GM12891 (cell line): ENCODE measurements around the gene SORCS1.

ENCODE experiments used
- POLR2A ChIP-seq: IDR thresholded peaks from 2 replicates; pipeline ENCODE4 v1.6.1; 2011; ENCODE audit warnings: low read depth, low read length, control low read depth
- POLR2AphosphoS5 ChIP-seq: IDR thresholded peaks from 2 replicates; pipeline ENCODE4 v1.6.1; 2011; ENCODE audit warnings: low read depth, low read length, control low read depth
- TAF1 ChIP-seq: IDR thresholded peaks from 2 replicates; pipeline ENCODE4 v1.6.1; 2011; ENCODE audit warnings: low read depth, low read length, control low read depth

- TF ChIP-seq POLR2AphosphoS5: no peak
- no peak for TF ChIP-seq POLR2A
- TF ChIP-seq TAF1: no peak
Measured at GRCh38 chr10:106714734-106715555, 449.6 kb downstream of the SORCS1 start.
